Measurements from ENCODE around the gene PEMT.

PEMT gene

GRCh38 chr17:17472333-17472920 is 119.1 kb downstream of the PEMT start:
- H3K4me3 ChIP-seq (replicated peaks; ENCODE audit: insufficient read depth, low read length): no peak overlapping the region
- H3K27me3 ChIP-seq (ENCODE audit: insufficient read depth, poor library complexity, severe bottlenecking): no peaks in the 10 kb centered on the region
- TF ChIP-seq, protein P1, sequence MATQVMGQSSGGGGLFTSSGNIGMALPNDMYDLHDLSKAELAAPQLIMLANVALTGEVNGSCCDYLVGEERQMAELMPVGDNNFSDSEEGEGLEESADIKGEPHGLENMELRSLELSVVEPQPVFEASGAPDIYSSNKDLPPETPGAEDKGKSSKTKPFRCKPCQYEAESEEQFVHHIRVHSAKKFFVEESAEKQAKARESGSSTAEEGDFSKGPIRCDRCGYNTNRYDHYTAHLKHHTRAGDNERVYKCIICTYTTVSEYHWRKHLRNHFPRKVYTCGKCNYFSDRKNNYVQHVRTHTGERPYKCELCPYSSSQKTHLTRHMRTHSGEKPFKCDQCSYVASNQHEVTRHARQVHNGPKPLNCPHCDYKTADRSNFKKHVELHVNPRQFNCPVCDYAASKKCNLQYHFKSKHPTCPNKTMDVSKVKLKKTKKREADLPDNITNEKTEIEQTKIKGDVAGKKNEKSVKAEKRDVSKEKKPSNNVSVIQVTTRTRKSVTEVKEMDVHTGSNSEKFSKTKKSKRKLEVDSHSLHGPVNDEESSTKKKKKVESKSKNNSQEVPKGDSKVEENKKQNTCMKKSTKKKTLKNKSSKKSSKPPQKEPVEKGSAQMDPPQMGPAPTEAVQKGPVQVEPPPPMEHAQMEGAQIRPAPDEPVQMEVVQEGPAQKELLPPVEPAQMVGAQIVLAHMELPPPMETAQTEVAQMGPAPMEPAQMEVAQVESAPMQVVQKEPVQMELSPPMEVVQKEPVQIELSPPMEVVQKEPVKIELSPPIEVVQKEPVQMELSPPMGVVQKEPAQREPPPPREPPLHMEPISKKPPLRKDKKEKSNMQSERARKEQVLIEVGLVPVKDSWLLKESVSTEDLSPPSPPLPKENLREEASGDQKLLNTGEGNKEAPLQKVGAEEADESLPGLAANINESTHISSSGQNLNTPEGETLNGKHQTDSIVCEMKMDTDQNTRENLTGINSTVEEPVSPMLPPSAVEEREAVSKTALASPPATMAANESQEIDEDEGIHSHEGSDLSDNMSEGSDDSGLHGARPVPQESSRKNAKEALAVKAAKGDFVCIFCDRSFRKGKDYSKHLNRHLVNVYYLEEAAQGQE (IDR thresholded peaks at IDR 0.05; ENCODE audit: insufficient replicate concordance, low read depth): no peak
- TF ChIP-seq GABPA (IDR thresholded peaks at IDR 0.05; ENCODE audit: low read depth): no peak
- TF ChIP-seq SPI1 (IDR thresholded peaks at IDR 0.05; ENCODE audit: borderline replicate concordance, low read depth): no peak
- no peak for TF ChIP-seq POLR2AphosphoS5 (IDR thresholded peaks at IDR 0.05; ENCODE audit: low read depth)
- no peak overlapping the region for H3K27ac ChIP-seq (replicated peaks)
- no peak for DNase-seq (ENCODE audit: low read depth in 1 of 2, low spot score in 1 of 2)

DNA sequence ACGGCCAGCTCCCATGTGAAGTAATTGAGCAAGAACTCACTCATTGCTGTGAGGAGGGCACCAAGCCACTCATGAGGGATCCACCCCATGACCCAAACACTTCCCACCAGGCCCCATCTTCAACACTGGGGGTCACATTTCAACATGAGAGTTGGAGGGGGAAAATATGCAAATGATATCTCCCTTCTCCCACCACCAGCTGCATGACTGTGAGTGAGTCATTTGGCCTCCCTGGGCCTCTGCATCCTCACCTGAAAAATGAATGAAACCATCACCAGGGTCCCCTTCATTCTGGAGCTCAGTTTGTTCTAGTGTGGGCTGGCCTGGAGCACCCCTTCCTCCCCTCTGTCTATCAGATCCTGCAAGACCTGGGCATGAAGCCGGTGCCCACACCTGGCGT is 121.5 kb downstream of the PEMT start:
- no peak for DNase-seq (ENCODE audit: low read depth in 1 of 2, low spot score in 1 of 2)
- TF ChIP-seq GABPA (IDR thresholded peaks at IDR 0.05; ENCODE audit: low read depth): no peak
- TF ChIP-seq, protein P2, sequence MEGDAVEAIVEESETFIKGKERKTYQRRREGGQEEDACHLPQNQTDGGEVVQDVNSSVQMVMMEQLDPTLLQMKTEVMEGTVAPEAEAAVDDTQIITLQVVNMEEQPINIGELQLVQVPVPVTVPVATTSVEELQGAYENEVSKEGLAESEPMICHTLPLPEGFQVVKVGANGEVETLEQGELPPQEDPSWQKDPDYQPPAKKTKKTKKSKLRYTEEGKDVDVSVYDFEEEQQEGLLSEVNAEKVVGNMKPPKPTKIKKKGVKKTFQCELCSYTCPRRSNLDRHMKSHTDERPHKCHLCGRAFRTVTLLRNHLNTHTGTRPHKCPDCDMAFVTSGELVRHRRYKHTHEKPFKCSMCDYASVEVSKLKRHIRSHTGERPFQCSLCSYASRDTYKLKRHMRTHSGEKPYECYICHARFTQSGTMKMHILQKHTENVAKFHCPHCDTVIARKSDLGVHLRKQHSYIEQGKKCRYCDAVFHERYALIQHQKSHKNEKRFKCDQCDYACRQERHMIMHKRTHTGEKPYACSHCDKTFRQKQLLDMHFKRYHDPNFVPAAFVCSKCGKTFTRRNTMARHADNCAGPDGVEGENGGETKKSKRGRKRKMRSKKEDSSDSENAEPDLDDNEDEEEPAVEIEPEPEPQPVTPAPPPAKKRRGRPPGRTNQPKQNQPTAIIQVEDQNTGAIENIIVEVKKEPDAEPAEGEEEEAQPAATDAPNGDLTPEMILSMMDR (IDR thresholded peaks at IDR 0.05; ENCODE audit: insufficient read depth, low read length): no peak
- TF ChIP-seq SPI1 (IDR thresholded peaks at IDR 0.05; ENCODE audit: borderline replicate concordance, low read depth): no peak
- TF ChIP-seq POLR2AphosphoS5 (IDR thresholded peaks at IDR 0.05; ENCODE audit: low read depth): no peak
- TF ChIP-seq, protein P1 (IDR thresholded peaks at IDR 0.05; ENCODE audit: insufficient replicate concordance, low read depth): no peak
- H3K27me3 ChIP-seq (ENCODE audit: insufficient read depth, poor library complexity, severe bottlenecking): no peaks in the 10 kb centered on the region
- H3K27ac ChIP-seq (replicated peaks): no peak overlapping the region
- no peak overlapping the region for H3K4me3 ChIP-seq (replicated peaks; ENCODE audit: insufficient read depth, low read length)

GRCh38 chr17:17469358-17469757 is 122.2 kb downstream of the PEMT start:
- TF ChIP-seq GABPA (IDR thresholded peaks at IDR 0.05; ENCODE audit: low read depth) (no peak), SPI1 (IDR thresholded peaks at IDR 0.05; ENCODE audit: borderline replicate concordance, low read depth) (no peak), POLR2AphosphoS5 (IDR thresholded peaks at IDR 0.05; ENCODE audit: low read depth) (no peak)
- TF ChIP-seq, protein P1 (IDR thresholded peaks at IDR 0.05; ENCODE audit: insufficient replicate concordance, low read depth): no peak
- TF ChIP-seq, protein P2 (IDR thresholded peaks at IDR 0.05; ENCODE audit: insufficient read depth, low read length): no peak
- DNase-seq (ENCODE audit: low read depth in 1 of 2, low spot score in 1 of 2): no peak

More at GRCh38 chr17:17469358-17469757, 122.2 kb downstream of the PEMT start:
- no peak overlapping the region for H3K27ac ChIP-seq (replicated peaks)
- no peak overlapping the region for H3K4me3 ChIP-seq (replicated peaks; ENCODE audit: insufficient read depth, low read length)
- H3K27me3 ChIP-seq (ENCODE audit: insufficient read depth, poor library complexity, severe bottlenecking): no peaks in the 10 kb centered on the region
